DND-41 (cell line): Measurements from ENCODE around the gene AGPAT4.

Experiments
- ATAC-seq: fragments of 200-7000 bp; cut with Tn5 transposase; 3 replicates; pipeline ENCODE4 v1.9.1; 2021; ENCODE audit warnings: low read depth; ENCODE audit not compliant: insufficient read depth
- DNase-seq: peaks from one replicate; pipeline ENCODE4 v3.0.0-alpha.2; 2020
- H2AFZ ChIP-seq: 2 replicates; pipeline ENCODE4 v1.6.0; 2012; ENCODE audit warnings: low read depth, low read length
- H3K27ac ChIP-seq: 2 replicates; pipeline ENCODE4 v1.5.1; 2012; ENCODE audit warnings: low read length, inconsistent platforms
- H3K27me3 ChIP-seq: fragments of 200-600 bp; sonication (generic); 2 replicates; pipeline ENCODE4 v1.6.0; 2012; ENCODE audit warnings: low read length, mild to moderate bottlenecking, inconsistent platforms; ENCODE audit not compliant: insufficient read depth, poor library complexity
- H3K36me3 ChIP-seq: 2 replicates; pipeline ENCODE4 v1.5.1; 2012; ENCODE audit warnings: low read length, inconsistent platforms; ENCODE audit not compliant: insufficient read depth
- H3K4me1 ChIP-seq: 2 replicates; pipeline ENCODE4 v1.5.1; 2012; ENCODE audit warnings: mild to moderate bottlenecking, low read length; ENCODE audit not compliant: insufficient read depth
- H3K4me2 ChIP-seq: 2 replicates; pipeline ENCODE4 v1.6.0; 2012; ENCODE audit warnings: mild to moderate bottlenecking, moderate library complexity, low read length, inconsistent platforms; ENCODE audit not compliant: insufficient read depth
- H3K4me3 ChIP-seq, 2 experiments: fragments of 200-600 bp in 1 of 2; shearing (Covaris generic) in 1 of 2; 2 replicates each; pipeline ENCODE4 v1.5.1; 2012 to 2016; ENCODE audit warnings: inconsistent platforms in 2 of 2, low read length in 2 of 2, mild to moderate bottlenecking in 2 of 2, low read depth in 1 of 2, moderate library complexity in 1 of 2
- H3K79me2 ChIP-seq: 2 replicates; pipeline ENCODE4 v1.6.0; 2012; ENCODE audit warnings: low read length, inconsistent platforms; ENCODE audit not compliant: insufficient read depth
- H3K9ac ChIP-seq: 2 replicates; pipeline ENCODE4 v1.6.0; 2012; ENCODE audit warnings: low read depth, mild to moderate bottlenecking, inconsistent platforms, low read length, moderate library complexity
- H3K9me3 ChIP-seq: 2 replicates; pipeline ENCODE4 v1.5.1; 2012; ENCODE audit warnings: low read length, moderate library complexity, mild to moderate bottlenecking, inconsistent platforms; ENCODE audit not compliant: insufficient read depth, severe bottlenecking
- H4K20me1 ChIP-seq: 2 replicates; pipeline ENCODE4 v1.6.0; 2012; ENCODE audit warnings: low read length; ENCODE audit not compliant: insufficient read depth
- EZH2 ChIP-seq: IDR thresholded peaks from 3 replicates; pipeline ENCODE4 v1.6.1; 2012; ENCODE audit warnings: borderline replicate concordance, low read depth, mild to moderate bottlenecking, moderate library complexity, low read length, inconsistent platforms; ENCODE audit not compliant: severe bottlenecking
- TF ChIP-seq, protein P1 (sequence below): IDR thresholded peaks from 2 replicates; pipeline ENCODE4 v1.5.1; 2012; ENCODE audit warnings: borderline replicate concordance, low read length, moderate library complexity, mild to moderate bottlenecking; ENCODE audit not compliant: poor library complexity, severe bottlenecking; ENCODE audit errors: extremely low read depth

AGPAT4 gene

GRCh38 chr6:161150136-161150535 is 123.7 kb downstream of the AGPAT4 start:
- Histone ChIP-seq H4K20me1 (no peaks in the 10 kb centered on the region), H3K27me3 (no peaks in the 10 kb centered on the region), H3K79me2 (no peaks in the 10 kb centered on the region), H3K36me3 (no peaks in the 10 kb centered on the region), H3K4me1 (no peaks in the 10 kb centered on the region), H3K4me2 (no peak overlapping the region), H3K9ac (no peak overlapping the region), H3K27ac (no peak overlapping the region), H3K9me3 (no peaks in the 10 kb centered on the region), H3K4me3 (no peak overlapping the region), H2AFZ (no peak overlapping the region)
- ATAC-seq (no peak), DNase-seq (no peak)
- TF ChIP-seq, protein P1, sequence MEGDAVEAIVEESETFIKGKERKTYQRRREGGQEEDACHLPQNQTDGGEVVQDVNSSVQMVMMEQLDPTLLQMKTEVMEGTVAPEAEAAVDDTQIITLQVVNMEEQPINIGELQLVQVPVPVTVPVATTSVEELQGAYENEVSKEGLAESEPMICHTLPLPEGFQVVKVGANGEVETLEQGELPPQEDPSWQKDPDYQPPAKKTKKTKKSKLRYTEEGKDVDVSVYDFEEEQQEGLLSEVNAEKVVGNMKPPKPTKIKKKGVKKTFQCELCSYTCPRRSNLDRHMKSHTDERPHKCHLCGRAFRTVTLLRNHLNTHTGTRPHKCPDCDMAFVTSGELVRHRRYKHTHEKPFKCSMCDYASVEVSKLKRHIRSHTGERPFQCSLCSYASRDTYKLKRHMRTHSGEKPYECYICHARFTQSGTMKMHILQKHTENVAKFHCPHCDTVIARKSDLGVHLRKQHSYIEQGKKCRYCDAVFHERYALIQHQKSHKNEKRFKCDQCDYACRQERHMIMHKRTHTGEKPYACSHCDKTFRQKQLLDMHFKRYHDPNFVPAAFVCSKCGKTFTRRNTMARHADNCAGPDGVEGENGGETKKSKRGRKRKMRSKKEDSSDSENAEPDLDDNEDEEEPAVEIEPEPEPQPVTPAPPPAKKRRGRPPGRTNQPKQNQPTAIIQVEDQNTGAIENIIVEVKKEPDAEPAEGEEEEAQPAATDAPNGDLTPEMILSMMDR = no peak
- TF ChIP-seq EZH2 = no peak

- H3K27me3 ChIP-seq = no peaks in the 10 kb centered on the region
- no peak for TF ChIP-seq EZH2
- TF ChIP-seq, protein P1 = no peak
Observed at GRCh38 chr6:161143663-161144430, 130.0 kb downstream of the AGPAT4 start.

DNA sequence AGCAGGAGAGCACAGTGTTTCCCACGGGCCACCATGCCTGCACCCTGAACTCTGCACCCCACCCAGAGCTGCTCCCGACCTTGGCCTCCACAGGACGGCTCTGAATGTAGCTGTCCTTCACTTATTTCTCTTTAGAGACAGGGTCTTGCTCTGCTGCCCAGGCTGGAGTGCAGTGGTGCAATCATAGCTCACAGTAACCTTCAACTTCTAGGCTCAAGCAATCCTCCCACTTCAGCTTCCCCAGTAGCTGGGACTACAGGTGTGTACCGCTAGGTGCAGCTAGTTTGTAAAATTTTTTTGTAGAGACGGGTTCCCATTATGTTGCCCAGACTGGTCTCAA is 130.9 kb downstream of the AGPAT4 start:
- no peaks in the 10 kb centered on the region for H3K9me3 ChIP-seq
- H3K4me3 ChIP-seq = no peak overlapping the region
- H3K4me1 ChIP-seq = no peaks in the 10 kb centered on the region
- DNase-seq (no peak), ATAC-seq (no peak)
- TF ChIP-seq, protein P1 = no peak
- TF ChIP-seq EZH2 = no peak
- no peak overlapping the region for H3K27ac ChIP-seq
- no peak overlapping the region for H2AFZ ChIP-seq
- H3K27me3 ChIP-seq = no peaks in the 10 kb centered on the region
- no peak overlapping the region for H3K9ac ChIP-seq
- no peaks in the 10 kb centered on the region for H4K20me1 ChIP-seq
- H3K4me2 ChIP-seq = no peak overlapping the region
- no peaks in the 10 kb centered on the region for H3K79me2 ChIP-seq
- H3K36me3 ChIP-seq = no peaks in the 10 kb centered on the region

More at GRCh38 chr6:161143663-161144430, 130.0 kb downstream of the AGPAT4 start:
- H3K4me3 ChIP-seq = no peak overlapping the region
- no peak overlapping the region for H3K27ac ChIP-seq
- no peak overlapping the region for H3K4me2 ChIP-seq
- H3K9me3 ChIP-seq = no peaks in the 10 kb centered on the region
- H3K36me3 ChIP-seq = no peaks in the 10 kb centered on the region
- DNase-seq (no peak), ATAC-seq (no peak)
- H2AFZ ChIP-seq = no peak overlapping the region
- H3K9ac ChIP-seq = no peak overlapping the region
- H3K79me2 ChIP-seq = no peaks in the 10 kb centered on the region
- H4K20me1 ChIP-seq = no peaks in the 10 kb centered on the region
- H3K4me1 ChIP-seq = no peaks in the 10 kb centered on the region

GRCh38 chr6:161141173-161141572 is 132.7 kb downstream of the AGPAT4 start:
- Histone ChIP-seq H4K20me1 (no peaks in the 10 kb centered on the region), H3K79me2 (no peaks in the 10 kb centered on the region), H3K27ac (no peak overlapping the region), H3K4me2 (no peak overlapping the region), H3K36me3 (no peaks in the 10 kb centered on the region), H3K9ac (no peak overlapping the region), H3K27me3 (no peaks in the 10 kb centered on the region), H2AFZ (no peak overlapping the region), H3K9me3 (no peaks in the 10 kb centered on the region), H3K4me1 (no peaks in the 10 kb centered on the region), H3K4me3 (no peak overlapping the region)
- ATAC-seq (no peak), DNase-seq (no peak)
- TF ChIP-seq, protein P1 = no peak
- TF ChIP-seq EZH2 = no peak
